Lung (tissue), 12 donors: Measurements from ENCODE around the gene NT5DC4. TPM values are rescaled to one million over a fixed set of nuclear protein-coding genes. Genes with fewer than 3 reads are reported as not detected.
A peak's percentile ranks its signal among the peaks of the same experiment; 100 is the strongest.

Experiments
- ATAC-seq: fragments of 200-7000 bp; cut with Tn5 transposase; one replicate; pipeline ENCODE4 v1.9.1; 2020; ENCODE audit warnings: moderate number of reproducible peaks; ENCODE audit not compliant: insufficient read depth, low FRiP score
- DNase-seq, 3 donors: peaks; one replicate each; pipeline ENCODE4 v3.0.0-alpha.2; 2013 to 2017
- H3K27ac ChIP-seq, 2 donors: one replicate each; pipeline ENCODE4 v1.5.1; 2013; ENCODE audit warnings: mild to moderate bottlenecking in 2 of 2, moderate library complexity in 2 of 2, control low read depth in 1 of 2, inconsistent platforms in 1 of 2, low read depth in 1 of 2, low read length in 1 of 2
- H3K27me3 ChIP-seq, 3 donors: one replicate each; pipeline ENCODE4 v1.5.1; 2013; ENCODE audit warnings: low read length in 2 of 3; ENCODE audit not compliant: control insufficient read depth in 3 of 3, insufficient read depth in 3 of 3
- H3K36me3 ChIP-seq, 4 donors: one replicate each; pipeline ENCODE4 v1.5.1; 2013; ENCODE audit warnings: low read length in 4 of 4, mild to moderate bottlenecking in 1 of 4, moderate library complexity in 1 of 4; ENCODE audit not compliant: control insufficient read depth in 4 of 4, insufficient read depth in 4 of 4
- H3K4me1 ChIP-seq, 5 donors: one replicate each; pipeline ENCODE4 v1.5.1; 2013; ENCODE audit warnings: low read length in 5 of 5, mild to moderate bottlenecking in 2 of 5, moderate library complexity in 1 of 5; ENCODE audit not compliant: control insufficient read depth in 5 of 5, insufficient read depth in 5 of 5
- H3K4me3 ChIP-seq: one replicate; pipeline ENCODE4 v1.5.1; 2013; ENCODE audit warnings: mild to moderate bottlenecking, control low read depth, moderate library complexity
- H3K9ac ChIP-seq, 2 donors: one replicate each; pipeline ENCODE4 v1.5.1; 2013; ENCODE audit warnings: low read length in 2 of 2, control low read depth in 1 of 2; ENCODE audit not compliant: insufficient read depth in 1 of 2
- H3K9me3 ChIP-seq, 4 donors: one replicate each; pipeline ENCODE4 v1.5.1; 2013; ENCODE audit warnings: low read length in 3 of 4, mild to moderate bottlenecking in 1 of 4, moderate library complexity in 1 of 4; ENCODE audit not compliant: control insufficient read depth in 4 of 4, insufficient read depth in 3 of 4
- CTCF ChIP-seq: IDR thresholded peaks from 2 replicates; pipeline ENCODE4 v1.5.1; 2012; ENCODE audit warnings: mild to moderate bottlenecking; ENCODE audit errors: control extremely low read depth, extremely low read depth
- WGBS, 2 donors: extraction: QIAGEN DNeasy Blood & Tissue Kit; methylation state at CpG; one replicate each; pipeline ENCODE4 v1.1.7; 2013; 5-methylcytosine and 5-hydroxymethylcytosine counted together
- polyA plus RNA-seq, 2 donors: library from polyadenylated mRNA; stranded (reverse); fragments of 200-250 nt; gene quantifications; one replicate each; pipeline ENCODE4 v1.2.1, GENCODE V29; 2013
- total RNA-seq, 2 donors: library from RNA; depleted of rRNA in 1 of 2; stranded (reverse); fragments of >200 nt in 1 of 2; gene quantifications; one replicate each; pipeline ENCODE4 v1.2.1, GENCODE V29; 2014 to 2021
- donor health status: control.
- donor health status: control.
- donor health status: Bipolar disorder and iron deficiency.
- donor health status: healthy.
- donor health status: DM: yes; HTN: yes; CAD: no.

The NT5DC4 gene
- total and polyA plus RNA-seq, 4 donors: 0.09 to 0.83 (median 0.53) TPM

GRCh38 chr2:112725545-112726457 is 5.0 kb downstream of the NT5DC4 start:
- ATAC-seq: no peak
- H3K27me3 ChIP-seq: no peaks in the 10 kb centered on the region
- WGBS, 2 donors: 90 to 92% methylated on average over 15 of the region's 15 CpGs
- H3K9ac ChIP-seq: no peak overlapping the region
- no peak for DNase-seq
- TF ChIP-seq CTCF: no peak
- H3K27ac ChIP-seq: no peak overlapping the region
- H3K4me1 ChIP-seq: peaks cover 0 to 9% (median 0%) of the 10 kb centered on the region in 5 donors
- H3K4me3 ChIP-seq: no peak overlapping the region
- H3K36me3 ChIP-seq: no peaks in the 10 kb centered on the region
- no peaks in the 10 kb centered on the region for H3K9me3 ChIP-seq

- H3K27me3 ChIP-seq: no peaks in the 10 kb centered on the region
- ATAC-seq: peak; percentile 95
- peak; percentile 88 to 91 (median 91) for DNase-seq
- no peak overlapping the region for H3K4me3 ChIP-seq
- peaks cover 0 to 9% (median 0%) of the 10 kb centered on the region in 5 donors for H3K4me1 ChIP-seq
- no peaks in the 10 kb centered on the region for H3K36me3 ChIP-seq
- H3K9me3 ChIP-seq: no peaks in the 10 kb centered on the region
- peak; percentile 98 for TF ChIP-seq CTCF
- H3K9ac ChIP-seq: no peak overlapping the region
- no peak overlapping the region for H3K27ac ChIP-seq
- WGBS, 2 donors: 34 to 35% methylated on average over 19 of the region's 19 CpGs
These were observed 5.8 kb downstream of the NT5DC4 start for GRCh38 chr2:112726487-112727190.

GRCh38 chr2:112727276-112728028 is 6.6 kb downstream of the NT5DC4 start:
- Histone ChIP-seq H3K9me3 (no peaks in the 10 kb centered on the region), H3K27ac (no peak overlapping the region), H3K9ac (no peak overlapping the region), H3K4me1 (peaks cover 0 to 9% (median 0%) of the 10 kb centered on the region in 5 donors), H3K27me3 (no peaks in the 10 kb centered on the region), H3K4me3 (no peak overlapping the region), H3K36me3 (no peaks in the 10 kb centered on the region)
- 89 to 92% methylated on average over 19 of the region's 19 CpGs for WGBS, 2 donors
- TF ChIP-seq CTCF: no peak
- no peak for DNase-seq
- ATAC-seq: no peak
